ENCODE data around the gene CLSTN2. TPM values are rescaled to one million over a fixed set of nuclear protein-coding genes. Genes with fewer than 3 reads are reported as not detected.

CLSTN2 gene
- total RNA-seq, 4 donors from 2014 or later, result 19.5 to 66.7 (median 42.5) TPM

GRCh38 chr3:140088058-140088457 is 153.1 kb downstream of the CLSTN2 start:
- no peak for TF ChIP-seq CTCF (IDR thresholded peaks at IDR 0.05; ENCODE audit: low read depth)

GRCh38 chr3:140088513-140088912 is 153.5 kb downstream of the CLSTN2 start:
- TF ChIP-seq CTCF (IDR thresholded peaks at IDR 0.05; ENCODE audit: low read depth), result no peak

DNA sequence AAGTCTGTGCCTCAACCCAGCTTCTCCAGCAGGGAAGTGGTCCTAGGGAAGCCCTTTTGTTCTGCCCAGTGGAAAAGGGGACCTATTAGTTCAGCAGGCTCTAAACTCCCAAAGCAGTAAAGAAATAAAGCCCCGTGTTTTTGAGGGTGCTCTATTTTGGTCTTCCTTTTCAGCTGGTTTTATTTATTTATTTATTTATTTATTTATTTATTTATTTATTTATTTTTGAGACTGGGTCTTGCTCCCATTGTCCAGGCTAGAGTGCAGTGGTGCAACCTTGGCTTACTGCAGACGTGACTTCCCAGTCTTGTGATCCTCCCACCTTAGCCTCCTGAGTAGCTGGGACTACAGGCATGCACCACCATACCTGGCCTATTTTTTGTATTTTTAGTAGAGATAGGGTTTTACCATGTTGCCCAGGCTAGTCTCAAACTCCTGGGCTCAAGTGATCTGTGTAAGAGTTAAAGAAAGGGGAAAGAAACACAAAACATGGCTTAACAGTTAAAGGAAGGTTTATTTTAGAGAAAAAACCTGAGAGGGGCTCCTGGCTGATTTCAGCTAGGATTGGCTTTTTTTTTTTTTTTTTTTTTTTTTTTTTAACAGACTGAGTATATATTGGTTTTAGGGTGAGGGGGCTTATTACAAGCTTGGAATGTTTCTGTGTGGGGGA is 154.6 kb downstream of the CLSTN2 start:
- TF ChIP-seq CTCF (IDR thresholded peaks at IDR 0.05; ENCODE audit: low read depth), result no peak

- no peak for TF ChIP-seq CTCF (IDR thresholded peaks at IDR 0.05; ENCODE audit: low read depth)
These were observed 156.2 kb downstream of the CLSTN2 start for GRCh38 chr3:140091143-140091542.

- TF ChIP-seq CTCF (IDR thresholded peaks at IDR 0.05; ENCODE audit: low read depth), result no peak
These were observed 158.0 kb downstream of the CLSTN2 start for GRCh38 chr3:140092848-140093536.

- no peak for TF ChIP-seq CTCF (IDR thresholded peaks at IDR 0.05; ENCODE audit: low read depth)
These were observed 158.8 kb downstream of the CLSTN2 start for GRCh38 chr3:140093742-140094141.

- no peak for TF ChIP-seq CTCF (IDR thresholded peaks at IDR 0.05; ENCODE audit: low read depth)
These were observed 159.5 kb downstream of the CLSTN2 start for GRCh38 chr3:140094487-140094886.

Measured in subcutaneous adipose tissue (tissue), 4 donors.